ENCODE results near the gene INTS2. TPM values are rescaled to one million over a fixed set of nuclear protein-coding genes. Genes with fewer than 3 reads are reported as not detected.
"Not testable (repeated sequence)": the region's sequence is repeated elsewhere in the genome, so short reads cannot be mapped to it uniquely, and the experiment has no call there.

The INTS2 gene
- total RNA-seq, 1 donor from 2014 or later = 13.3 TPM

GRCh38 chr17:61942085-61942484 is 14.3 kb upstream of the INTS2 start:
- H3K36me3 ChIP-seq (ENCODE audit: control insufficient read depth, insufficient read depth, low read length) = no peaks in the 10 kb centered on the region
- H3K27me3 ChIP-seq (ENCODE audit: control insufficient read depth, insufficient read depth, low read length) = no peaks in the 10 kb centered on the region
- no peak overlapping the region for H3K4me3 ChIP-seq (ENCODE audit: low read depth, low read length)
- no peak for DNase-seq (ENCODE audit: low read depth)
- no peak for TF ChIP-seq CTCF (IDR thresholded peaks at IDR 0.05; ENCODE audit: insufficient read depth, low read length, poor library complexity, severe bottlenecking)

- TF ChIP-seq CTCF (IDR thresholded peaks at IDR 0.05; ENCODE audit: insufficient read depth, low read length, poor library complexity, severe bottlenecking) = no peak
- no peak for DNase-seq (ENCODE audit: low read depth)
- Histone ChIP-seq H3K36me3 (ENCODE audit: control insufficient read depth, insufficient read depth, low read length) (no peaks in the 10 kb centered on the region), H3K4me3 (ENCODE audit: low read depth, low read length) (peak overlapping the region; percentile 83), H3K27me3 (ENCODE audit: control insufficient read depth, insufficient read depth, low read length) (no peaks in the 10 kb centered on the region)
Measured at GRCh38 chr17:61928101-61928436, 287 bp upstream of the INTS2 start.

GRCh38 chr17:61926826-61927207 is 965 bp downstream of the INTS2 start:
- no peaks in the 10 kb centered on the region for H3K36me3 ChIP-seq (ENCODE audit: control insufficient read depth, insufficient read depth, low read length)
- DNase-seq (ENCODE audit: low read depth) = no peak
- no peak for TF ChIP-seq CTCF (IDR thresholded peaks at IDR 0.05; ENCODE audit: insufficient read depth, low read length, poor library complexity, severe bottlenecking)
- H3K27me3 ChIP-seq (ENCODE audit: control insufficient read depth, insufficient read depth, low read length) = no peaks in the 10 kb centered on the region
- peak overlapping the region; percentile 83 for H3K4me3 ChIP-seq (ENCODE audit: low read depth, low read length)

GRCh38 chr17:61915162-61915561 is 12.6 kb downstream of the INTS2 start:
- H3K4me3 ChIP-seq (ENCODE audit: low read depth, low read length); DNase-seq (ENCODE audit: low read depth); H3K27me3 ChIP-seq (ENCODE audit: control insufficient read depth, insufficient read depth, low read length); H3K36me3 ChIP-seq (ENCODE audit: control insufficient read depth, insufficient read depth, low read length): not testable (repeated sequence)

GRCh38 chr17:61908292-61909037 is 19.3 kb downstream of the INTS2 start:
- Histone ChIP-seq H3K36me3 (ENCODE audit: control insufficient read depth, insufficient read depth, low read length) (no peaks in the 10 kb centered on the region), H3K4me3 (ENCODE audit: low read depth, low read length) (no peak overlapping the region), H3K27me3 (ENCODE audit: control insufficient read depth, insufficient read depth, low read length) (no peaks in the 10 kb centered on the region)
- no peak for TF ChIP-seq CTCF (IDR thresholded peaks at IDR 0.05; ENCODE audit: insufficient read depth, low read length, poor library complexity, severe bottlenecking)
- DNase-seq (ENCODE audit: low read depth) = no peak

GRCh38 chr17:61907361-61907760 is 20.4 kb downstream of the INTS2 start:
- no peak overlapping the region for H3K4me3 ChIP-seq (ENCODE audit: low read depth, low read length)
- no peaks in the 10 kb centered on the region for H3K36me3 ChIP-seq (ENCODE audit: control insufficient read depth, insufficient read depth, low read length)
- TF ChIP-seq CTCF (IDR thresholded peaks at IDR 0.05; ENCODE audit: insufficient read depth, low read length, poor library complexity, severe bottlenecking) = no peak

More at GRCh38 chr17:61907361-61907760, 20.4 kb downstream of the INTS2 start:
- no peaks in the 10 kb centered on the region for H3K27me3 ChIP-seq (ENCODE audit: control insufficient read depth, insufficient read depth, low read length)
- no peak for DNase-seq (ENCODE audit: low read depth)
